Measurements from ENCODE around the gene SLC46A3.
"Not testable (repeated sequence)": the region's sequence is repeated elsewhere in the genome, so short reads cannot be mapped to it uniquely, and the experiment has no call there.

SLC46A3 gene

DNA sequence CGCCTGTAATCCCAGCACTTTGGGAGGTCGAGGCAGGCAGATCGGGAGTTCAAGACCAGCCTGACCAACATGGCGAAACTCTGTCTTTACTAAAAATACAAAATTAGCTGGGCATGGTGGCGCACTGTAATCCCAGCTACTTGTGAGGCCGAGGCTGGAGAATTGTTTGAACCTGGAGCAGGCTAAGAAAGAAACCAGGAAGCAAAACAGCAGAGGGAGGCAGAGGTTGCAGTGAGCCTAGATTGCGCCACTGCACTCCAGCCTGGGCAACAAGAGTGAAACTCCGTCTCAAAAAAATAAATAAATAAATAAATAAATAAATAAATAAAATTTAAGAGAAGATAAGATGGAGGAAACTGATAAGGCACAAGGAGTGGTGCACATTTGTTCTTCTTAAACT, 35.6 kb downstream of the SLC46A3 start:
- DNase-seq (ENCODE audit: low read depth in 2 of 2) = not testable (repeated sequence)

DNA sequence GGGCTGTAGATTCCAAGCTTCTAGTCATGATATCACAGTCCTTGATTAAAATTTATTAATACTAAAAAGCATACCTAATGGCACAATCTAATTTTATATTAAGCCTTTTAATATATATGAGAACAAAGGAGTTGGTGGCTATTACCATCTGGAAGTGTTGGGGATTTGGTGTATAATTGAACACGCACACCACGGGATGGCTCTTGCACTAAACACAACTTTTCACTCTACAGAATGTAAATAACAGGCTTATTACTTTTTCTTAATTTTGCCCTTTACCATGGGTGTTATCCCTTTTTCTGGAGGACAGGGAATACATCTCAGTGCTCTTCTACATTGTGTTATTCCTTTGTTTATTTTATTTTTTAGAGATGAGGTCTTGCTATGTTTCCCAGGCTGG, 38.2 kb downstream of the SLC46A3 start:
- no peak for DNase-seq (ENCODE audit: low read depth in 2 of 2)

GRCh38 chr13:28679628-28680027, 39.1 kb downstream of the SLC46A3 start:
- no peak for DNase-seq (ENCODE audit: low read depth in 2 of 2)

DNA sequence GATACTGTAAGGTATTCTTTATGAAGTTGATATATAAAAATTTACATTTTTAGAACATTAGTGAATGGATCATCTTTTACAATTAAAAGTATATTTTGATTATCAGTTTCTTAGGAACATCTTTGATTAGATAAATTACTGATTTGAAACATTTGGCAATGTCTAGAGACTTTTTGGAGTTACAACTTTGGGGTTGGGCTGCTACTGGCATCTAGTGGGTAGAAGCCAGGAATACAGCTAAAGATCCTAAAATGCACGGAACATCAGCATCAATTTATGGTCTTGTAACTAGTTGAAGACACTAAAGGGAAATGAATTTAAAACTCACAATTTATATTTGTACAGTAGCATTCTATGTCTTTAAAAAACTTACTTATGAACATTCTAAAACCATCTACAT, 40.0 kb downstream of the SLC46A3 start:
- no peak for DNase-seq (ENCODE audit: low read depth in 2 of 2)

DNA sequence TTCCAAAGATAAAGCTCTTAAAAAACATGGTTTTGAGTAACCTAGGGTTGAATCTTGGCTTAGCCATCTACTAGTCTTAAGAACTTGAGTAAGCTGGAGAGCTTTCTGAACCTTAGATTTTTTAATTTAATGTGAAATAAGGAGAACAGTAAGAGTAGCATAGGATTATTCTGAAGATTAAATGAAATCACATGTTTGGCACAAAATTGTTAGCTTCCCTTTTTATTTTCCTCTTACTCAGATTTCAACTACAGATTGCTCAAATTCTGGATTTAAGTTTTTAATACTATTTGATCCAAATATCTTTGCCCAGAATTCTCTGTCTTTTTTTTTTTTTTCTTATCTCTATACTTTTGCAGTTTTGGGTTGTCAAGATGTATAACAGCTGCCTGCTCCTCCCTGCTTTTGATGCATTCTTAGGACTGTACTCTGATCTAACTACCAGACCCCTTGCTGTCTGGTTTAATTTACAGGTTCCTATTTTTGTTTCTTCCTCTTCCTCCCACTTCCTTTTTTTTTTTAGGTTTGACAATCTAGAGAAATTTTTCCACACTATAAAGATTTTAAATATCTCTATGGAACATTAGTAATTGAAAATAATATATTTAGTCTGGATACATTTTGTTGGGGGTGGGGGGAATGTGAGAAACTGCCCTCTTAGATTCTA, 47.5 kb downstream of the SLC46A3 start:
- DNase-seq (ENCODE audit: low read depth in 2 of 2) = no peak

DNA sequence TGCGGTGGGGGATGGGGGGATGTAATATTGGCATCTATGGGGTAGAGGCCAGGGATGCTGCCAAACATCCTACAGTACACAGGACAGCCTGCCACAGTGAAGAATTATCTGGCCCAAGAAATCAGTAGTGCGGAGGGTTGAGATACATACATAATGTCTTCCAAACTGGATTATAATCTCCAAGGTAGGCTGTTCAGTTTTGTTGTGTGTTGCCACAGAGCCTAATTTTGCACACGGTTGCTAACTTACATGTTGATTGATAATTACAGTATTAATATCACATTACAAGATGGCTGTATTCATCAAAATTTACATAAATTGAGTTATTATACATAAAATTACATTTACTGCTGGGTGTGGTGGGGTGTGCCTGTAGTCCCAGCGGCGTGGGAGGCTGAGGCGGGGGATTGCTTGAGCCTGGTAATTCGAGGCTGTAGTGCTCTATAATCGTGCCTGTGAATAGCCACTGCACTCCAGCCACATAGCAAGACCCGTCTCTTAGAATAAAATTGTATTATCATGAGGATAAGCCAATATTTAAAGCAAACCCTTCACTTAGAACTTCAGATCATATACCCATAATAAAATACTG, 51.8 kb downstream of the SLC46A3 start:
- DNase-seq (ENCODE audit: low read depth in 2 of 2) = no peak

DNA sequence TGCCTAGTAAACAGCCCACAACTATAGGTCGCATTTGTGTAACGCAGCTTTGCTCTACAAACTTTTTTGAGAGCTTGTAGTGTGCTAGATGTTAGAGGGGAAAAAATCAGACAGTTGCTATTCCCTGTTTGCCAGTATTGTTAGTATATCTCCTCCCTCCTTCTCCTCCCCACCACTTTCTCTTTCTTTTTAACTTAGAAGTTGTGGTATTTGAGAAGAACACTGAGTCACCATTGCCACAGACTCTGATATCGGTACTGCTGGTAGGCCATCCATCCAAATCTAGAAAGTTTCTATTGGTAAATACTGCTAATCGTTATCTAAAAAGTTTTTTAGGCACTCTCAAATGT, 59.2 kb downstream of the SLC46A3 start:
- peak in 1 of 2 donors; percentile 7 for DNase-seq (ENCODE audit: low read depth in 2 of 2)

DNA sequence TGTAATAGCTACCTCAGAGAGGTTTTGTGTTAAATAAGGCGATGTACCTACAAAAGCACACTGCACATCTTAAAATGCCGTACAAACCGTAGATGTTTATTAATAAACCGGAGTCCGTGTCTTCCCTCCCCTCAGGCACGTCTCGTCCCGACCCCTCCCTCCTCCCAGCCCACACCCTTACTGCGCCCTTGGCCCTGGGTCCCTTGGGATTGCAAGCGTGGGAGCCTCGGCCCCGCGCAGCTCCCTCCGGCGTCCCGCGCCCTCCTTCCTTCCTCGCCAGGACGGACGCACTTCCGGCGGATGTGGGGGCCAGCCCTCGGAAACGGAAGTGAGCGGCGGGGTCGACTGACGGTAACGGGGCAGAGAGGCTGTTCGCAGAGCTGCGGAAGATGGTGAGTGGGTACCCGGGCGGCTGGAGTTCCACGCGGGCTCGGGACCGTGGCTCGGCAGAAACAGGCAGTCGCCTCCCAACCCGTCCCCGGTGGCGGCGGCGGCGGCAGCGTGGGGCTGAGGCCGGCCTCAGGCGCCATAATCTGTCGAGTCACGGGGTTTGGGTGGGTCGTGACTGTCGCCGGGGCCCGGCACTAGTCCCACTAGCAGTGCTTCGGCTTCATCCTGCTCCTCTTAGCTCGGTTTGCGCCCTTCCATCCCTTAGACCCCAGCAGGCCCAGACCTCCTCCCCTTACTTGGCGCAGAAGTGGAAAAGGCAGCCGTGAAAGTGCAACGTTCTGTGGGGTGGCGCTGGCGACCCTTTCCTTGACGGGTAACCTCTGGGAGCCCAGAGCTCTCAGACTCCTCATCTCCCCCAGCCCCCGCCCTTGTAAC, 59.8 kb downstream of the SLC46A3 start, which contains the start of gene POMP:
POMP (plus strand) TSS at position 335 of the 825 bp plus-strand sequence; CDS start at position 390, 55 bp downstream.
- peak; percentile 81 to 83 for DNase-seq (ENCODE audit: low read depth in 2 of 2)

- DNase-seq (ENCODE audit: low read depth in 2 of 2) = no peak
Observed at GRCh38 chr13:28658539-28658795, 60.3 kb downstream of the SLC46A3 start.

DNA sequence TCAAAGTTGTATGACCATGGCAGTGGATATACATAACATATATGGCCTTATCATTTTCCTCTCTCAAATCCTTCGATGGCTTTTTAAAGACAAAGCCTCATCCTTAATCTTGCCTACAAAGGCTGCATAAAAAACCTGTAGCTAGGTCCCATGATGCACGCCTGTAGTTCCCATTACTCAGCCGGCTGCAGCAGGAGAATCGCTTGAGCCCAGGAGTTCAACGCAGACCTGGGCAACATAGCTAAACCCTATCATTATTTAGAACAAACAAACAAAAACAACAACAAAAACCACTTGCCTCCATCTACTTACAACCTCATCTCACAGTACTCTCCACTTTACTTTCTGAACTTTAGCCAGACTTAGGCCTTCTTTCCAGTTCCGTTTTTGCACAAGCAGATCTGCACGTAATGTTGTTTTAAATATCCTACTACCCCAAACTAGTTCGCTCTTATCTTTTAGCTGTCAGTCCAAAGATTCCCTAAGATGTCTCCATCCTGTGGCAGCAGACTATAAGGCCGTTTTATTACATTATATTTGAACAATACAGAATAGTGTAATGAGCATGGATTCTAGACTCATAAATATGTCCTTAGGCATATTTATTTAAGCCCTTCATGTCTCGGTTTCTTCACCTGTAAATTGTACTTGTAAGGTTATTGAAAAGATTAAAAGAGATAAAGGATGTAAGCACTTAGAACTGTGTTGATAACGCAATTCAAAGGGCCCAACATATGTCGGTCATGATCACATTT, 60.8 kb downstream of the SLC46A3 start:
- no peak for DNase-seq (ENCODE audit: low read depth in 2 of 2)

DNA sequence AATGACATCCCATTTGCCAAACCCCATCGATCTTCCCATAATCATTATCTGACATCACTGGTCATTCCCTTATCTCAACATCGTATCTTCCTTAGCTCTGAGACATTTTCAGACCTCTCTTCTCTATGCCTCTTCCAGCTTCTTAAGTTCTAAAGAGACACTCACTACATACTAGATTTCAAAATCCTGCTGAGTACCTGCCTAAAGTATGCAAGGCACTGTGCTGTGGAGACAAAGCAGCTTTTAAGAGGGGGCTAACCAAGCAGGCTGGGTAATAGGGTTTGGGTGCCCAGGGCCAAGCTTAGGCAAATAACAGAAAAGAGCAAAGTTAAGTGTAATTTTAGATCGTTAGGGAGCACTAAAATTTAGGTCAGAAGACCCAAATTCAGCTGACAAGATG, 63.2 kb downstream of the SLC46A3 start:
- no peak for DNase-seq (ENCODE audit: low read depth in 2 of 2)

DNA sequence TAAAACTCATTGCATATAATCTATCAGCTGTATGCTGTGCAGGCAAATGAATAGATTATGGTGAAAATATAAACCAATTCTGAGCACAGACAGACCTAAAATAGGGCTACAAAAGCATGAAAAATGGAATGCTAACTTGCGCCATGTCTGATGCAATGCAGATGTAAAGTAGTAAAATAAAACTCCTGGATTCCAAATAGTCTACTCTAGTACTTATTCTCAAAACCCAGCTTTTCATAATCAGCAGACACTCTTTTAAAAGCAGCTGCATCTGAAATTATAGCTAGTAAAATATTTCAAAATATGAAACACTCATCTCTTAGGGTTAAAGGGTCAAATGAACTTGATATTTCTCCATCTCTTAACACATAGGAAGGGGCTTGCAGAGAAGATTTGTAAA, 64.5 kb downstream of the SLC46A3 start:
- no peak for DNase-seq (ENCODE audit: low read depth in 2 of 2)

- no peak for DNase-seq (ENCODE audit: low read depth in 2 of 2)
Observed at GRCh38 chr13:28653111-28653510, 65.7 kb downstream of the SLC46A3 start.

- DNase-seq (ENCODE audit: low read depth in 2 of 2) = no peak
Observed at GRCh38 chr13:28651810-28652401, 66.9 kb downstream of the SLC46A3 start.

GRCh38 chr13:28650284-28650683, 68.5 kb downstream of the SLC46A3 start:
- DNase-seq (ENCODE audit: low read depth in 2 of 2) = no peak
